NT2/D1 (cell line): Measurements from ENCODE around the gene CPED1.

Experiments
- SUZ12 ChIP-seq: IDR thresholded peaks from 2 replicates; pipeline ENCODE4 v1.6.1; 2011; ENCODE audit not compliant: insufficient read length, insufficient read depth; ENCODE audit errors: extremely low read depth
- YY1 ChIP-seq: IDR thresholded peaks from 2 replicates; pipeline ENCODE4 v1.6.1; 2011; ENCODE audit not compliant: insufficient read length, insufficient read depth
- ZNF274 ChIP-seq: IDR thresholded peaks from 2 replicates; pipeline ENCODE4 v1.6.1; 2011; ENCODE audit warnings: mild to moderate bottlenecking, low read depth, low read length

DNA sequence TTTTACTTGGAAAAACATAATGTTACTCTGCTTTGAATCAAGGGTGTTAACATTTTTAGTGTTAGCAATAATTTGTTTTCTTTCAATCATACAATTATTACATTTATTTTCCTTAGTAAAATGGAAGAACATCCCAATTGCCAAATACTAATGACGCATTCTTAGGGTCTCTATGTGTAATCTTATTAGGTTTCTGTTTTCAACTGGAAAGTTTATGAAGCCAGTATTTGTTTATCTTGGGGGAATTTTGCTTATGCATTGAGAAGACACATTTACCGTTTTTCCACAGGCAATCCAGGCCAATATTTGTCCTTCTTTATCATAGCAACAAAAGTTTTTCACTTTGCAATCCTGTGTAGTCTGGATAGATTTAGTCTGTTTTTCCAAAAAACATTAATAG is 134.5 kb downstream of the CPED1 start:
- TF ChIP-seq YY1 (no peak), ZNF274 (no peak), SUZ12 (no peak)
